Uterus (tissue), 2 donors: Measurements from ENCODE around the gene ESYT1.

ENCODE experiments used
- CTCF ChIP-seq, 4 experiments: fragments of 200-600 bp in 2 of 4; fragments of 450-650 bp in 2 of 4; sonication (generic) in 2 of 4; IDR thresholded peaks; one replicate each; pipeline ENCODE4 v1.5.1; 2016 to 2019; ENCODE audit warnings: antibody characterized with exemption in 4 of 4, mild to moderate bottlenecking in 2 of 4, moderate library complexity in 1 of 4
- POLR2A ChIP-seq, 2 donors: fragments of 450-650 bp; IDR thresholded peaks; one replicate each; pipeline ENCODE4 v1.6.1; 2016; ENCODE audit warnings: antibody characterized with exemption in 2 of 2, mild to moderate bottlenecking in 1 of 2, moderate library complexity in 1 of 2

GRCh38 chr12:56086608-56087007 lies 41.5 kb upstream of the ESYT1 start:
- TF ChIP-seq CTCF (IDR thresholded peaks at IDR 0.05) (no peak), POLR2A (IDR thresholded peaks at IDR 0.05) (no peak)
